A172 (cell line): ENCODE results near the gene MED22. TPM values are rescaled to one million over a fixed set of nuclear protein-coding genes. Genes with fewer than 3 reads are reported as not detected.

Experiments
- DNase-seq: peaks from one replicate; pipeline ENCODE4 v3.0.0-alpha.2; 2015; ENCODE audit warnings: low spot score
- total RNA-seq: library from RNA; depleted of rRNA; stranded (reverse); fragments of >200 nt; shearing (Covaris generic); gene quantifications from 2 replicates; pipeline ENCODE4 v1.2.3, GENCODE V29; 2014

Gene MED22
- total RNA-seq, 1 experiment from 2014 or later: 17.9 TPM

DNA sequence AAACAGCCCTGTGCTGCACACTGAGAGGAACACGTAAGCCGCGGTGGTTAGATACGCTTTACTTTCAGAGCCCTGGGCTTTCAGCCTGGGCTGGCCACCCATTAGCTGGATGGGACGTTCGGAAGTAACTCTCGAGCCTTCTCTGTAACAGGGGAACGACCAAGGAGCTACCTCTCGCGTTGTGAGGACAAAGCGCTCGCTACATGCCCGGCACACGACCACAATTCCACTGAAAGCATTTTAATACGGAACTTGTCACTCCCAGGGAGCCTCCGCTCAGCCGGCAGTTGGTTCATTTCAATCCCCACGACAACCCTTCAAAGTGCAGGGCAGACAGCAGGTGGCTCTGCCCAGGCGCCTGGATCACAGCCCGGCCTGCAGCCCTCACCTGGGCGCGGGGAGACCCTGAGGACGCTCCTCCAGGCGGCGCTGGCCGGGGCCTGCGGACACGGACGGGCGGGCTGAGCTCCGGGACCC lies 8.0 kb upstream of the MED22 start:
- no peak for DNase-seq

DNA sequence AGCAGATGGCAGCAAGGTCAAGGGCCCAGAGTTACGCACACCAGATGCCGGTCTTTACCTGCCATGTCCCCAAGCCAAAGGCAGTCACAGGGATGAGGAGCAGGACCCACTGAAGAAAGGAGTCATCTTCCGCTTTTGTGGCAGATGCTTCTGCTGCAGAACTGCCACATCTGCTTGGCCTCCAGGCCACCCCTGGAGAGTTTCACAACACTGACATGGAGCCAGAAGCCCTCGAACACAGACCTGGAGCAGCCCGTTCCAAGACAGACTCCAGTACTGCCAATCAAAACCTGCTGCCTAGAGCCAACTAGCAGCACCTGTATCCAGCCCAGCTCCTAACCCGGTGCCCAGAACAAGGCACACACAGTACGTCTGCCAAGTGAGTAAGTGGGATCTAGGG lies 6.8 kb upstream of the MED22 start:
- DNase-seq: no peak

DNA sequence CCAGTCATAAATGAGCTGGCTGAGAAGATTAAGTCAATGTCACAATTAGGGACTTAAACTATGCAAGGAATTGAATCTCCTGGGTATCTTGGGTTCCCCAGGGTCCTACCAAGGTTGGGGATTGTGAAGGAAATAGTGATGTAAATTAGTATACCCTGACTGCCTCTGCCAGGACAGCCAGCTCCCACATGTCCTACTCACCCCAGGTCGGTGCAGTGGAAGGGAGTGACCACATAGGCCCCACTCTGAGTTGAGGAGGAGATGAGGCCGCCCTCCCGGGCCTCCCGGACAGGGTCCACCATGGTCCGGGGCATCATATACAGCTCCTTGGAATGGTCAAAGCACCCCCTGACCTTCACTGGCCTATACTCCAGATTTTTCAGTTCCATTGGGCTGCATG lies 5.6 kb upstream of the MED22 start:
- no peak for DNase-seq

- no peak for DNase-seq
These were observed 4.9 kb upstream of the MED22 start for GRCh38 chr9:133352635-133353340.

GRCh38 chr9:133351908-133352634 lies 4.1 kb upstream of the MED22 start:
- peak; percentile 52 for DNase-seq

- DNase-seq: no peak
These were observed 3.6 kb upstream of the MED22 start for GRCh38 chr9:133351526-133351907.

DNA sequence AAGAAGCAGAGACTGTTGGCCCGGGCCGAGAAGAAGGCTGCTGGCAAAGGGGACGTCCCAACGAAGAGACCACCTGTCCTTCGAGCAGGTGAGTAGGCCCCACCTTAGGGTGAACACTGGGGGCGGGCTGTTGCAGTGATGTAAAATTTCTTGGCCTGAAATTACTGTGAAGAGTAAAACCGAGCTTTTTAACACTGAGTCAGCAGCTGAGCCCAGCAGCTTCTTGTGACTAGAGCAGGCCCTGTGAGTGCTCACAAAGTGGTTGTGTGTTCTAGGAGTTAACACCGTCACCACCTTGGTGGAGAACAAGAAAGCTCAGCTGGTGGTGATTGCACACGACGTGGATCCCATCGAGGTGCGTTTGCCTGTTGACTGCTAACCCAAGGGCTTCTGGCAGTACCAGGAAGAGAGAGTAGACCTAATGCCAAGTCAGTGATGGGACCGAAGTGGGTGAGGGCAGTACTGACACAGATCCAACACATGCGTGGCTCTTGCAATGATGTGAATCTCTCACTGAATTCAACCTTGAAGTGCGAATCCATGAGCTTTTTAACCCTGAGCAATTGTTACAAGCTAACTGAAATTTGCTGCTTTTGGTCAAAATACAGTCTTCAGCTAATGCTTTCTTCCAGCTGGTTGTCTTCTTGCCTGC lies 2.2 kb upstream of the MED22 start:
- no peak for DNase-seq

DNA sequence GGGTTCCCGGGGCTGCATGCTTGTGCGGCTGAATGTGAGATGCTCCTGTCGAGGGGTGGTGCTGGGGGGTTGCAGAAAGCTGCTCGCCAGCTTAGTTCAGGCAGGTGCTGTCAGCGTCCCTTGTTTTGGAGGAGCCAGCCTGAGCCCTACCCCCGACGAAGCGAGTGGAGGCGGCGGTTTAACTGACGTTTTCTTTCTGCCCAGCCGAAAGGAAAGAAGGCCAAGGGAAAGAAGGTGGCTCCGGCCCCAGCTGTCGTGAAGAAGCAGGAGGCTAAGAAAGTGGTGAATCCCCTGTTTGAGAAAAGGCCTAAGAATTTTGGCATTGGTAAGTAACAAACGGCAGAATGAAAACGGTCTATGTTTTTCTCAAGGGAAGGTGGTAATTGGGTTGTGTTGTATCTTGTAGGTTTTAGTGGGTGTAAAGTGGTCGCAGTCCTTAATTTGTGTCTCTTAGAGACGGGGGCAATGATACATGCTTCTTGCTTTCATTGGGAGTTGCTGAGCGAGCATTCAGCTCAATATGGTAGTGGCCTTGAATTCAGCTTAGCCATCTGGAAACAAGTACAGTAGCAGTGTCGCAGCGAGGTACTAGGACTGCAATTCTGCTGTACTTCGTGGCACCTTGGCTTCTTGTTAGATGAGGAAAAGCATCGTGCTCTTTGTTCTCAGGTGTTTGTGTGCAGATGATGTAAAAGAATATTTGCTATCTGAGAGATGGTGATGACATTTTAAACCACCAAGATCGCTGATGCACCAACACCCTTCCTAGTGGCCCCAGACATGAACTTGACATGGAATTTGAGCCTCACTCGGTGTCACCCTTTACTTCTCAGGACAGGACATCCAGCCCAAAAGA lies 1.0 kb upstream of the MED22 start:
- DNase-seq: no peak

DNA sequence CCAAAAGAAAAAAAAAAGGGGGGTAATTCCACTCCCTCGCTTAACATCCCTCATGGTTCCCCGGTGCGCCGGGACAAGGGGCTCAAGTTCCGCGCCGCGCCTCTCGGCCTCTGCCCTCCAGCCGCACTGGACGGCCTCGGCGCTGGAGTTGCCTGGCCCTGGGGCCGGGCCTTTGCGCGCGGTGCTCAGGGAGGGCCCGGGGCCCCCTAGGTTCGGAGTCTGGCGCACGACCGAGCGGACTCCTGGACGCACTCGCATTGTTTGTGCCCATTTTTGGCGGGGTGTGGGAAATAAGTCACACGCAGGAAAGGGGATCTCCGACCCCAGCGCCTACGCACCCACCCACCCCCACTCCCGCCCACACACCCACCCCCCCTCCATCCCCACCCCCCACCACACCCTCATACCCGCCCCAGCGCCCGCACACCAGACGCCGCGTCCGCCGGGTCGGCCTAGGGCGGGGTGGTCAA lies 381 bp downstream of the MED22 start:
- DNase-seq: peak; percentile 30

- no peak for DNase-seq
These were observed 1.7 kb downstream of the MED22 start for GRCh38 chr9:133346021-133346785.

DNA sequence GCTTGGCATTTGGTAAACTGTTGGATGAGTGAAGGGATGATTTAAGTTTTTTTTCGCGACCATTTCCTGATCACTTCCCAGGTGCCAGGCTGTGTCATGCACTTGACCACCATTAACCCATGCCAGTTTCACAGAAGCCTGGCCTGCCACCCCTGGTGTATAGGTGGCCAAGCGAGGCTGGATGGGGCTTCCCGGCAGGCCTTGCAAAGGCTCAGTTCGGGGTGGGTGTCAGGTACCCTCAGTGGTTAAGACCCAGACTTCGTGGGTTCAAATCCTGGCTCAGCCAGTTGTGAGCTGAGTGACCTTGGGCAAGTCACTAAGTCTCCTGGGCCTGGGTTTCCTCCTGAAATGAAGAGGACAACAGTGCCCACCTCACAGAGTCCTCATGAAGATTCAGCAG lies 2.3 kb downstream of the MED22 start:
- DNase-seq: no peak

GRCh38 chr9:133344979-133345378 lies 3.0 kb downstream of the MED22 start:
- DNase-seq: no peak

- DNase-seq: no peak
These were observed 3.9 kb downstream of the MED22 start for GRCh38 chr9:133344071-133344470.

GRCh38 chr9:133342570-133342969 lies 5.4 kb downstream of the MED22 start:
- no peak for DNase-seq

DNA sequence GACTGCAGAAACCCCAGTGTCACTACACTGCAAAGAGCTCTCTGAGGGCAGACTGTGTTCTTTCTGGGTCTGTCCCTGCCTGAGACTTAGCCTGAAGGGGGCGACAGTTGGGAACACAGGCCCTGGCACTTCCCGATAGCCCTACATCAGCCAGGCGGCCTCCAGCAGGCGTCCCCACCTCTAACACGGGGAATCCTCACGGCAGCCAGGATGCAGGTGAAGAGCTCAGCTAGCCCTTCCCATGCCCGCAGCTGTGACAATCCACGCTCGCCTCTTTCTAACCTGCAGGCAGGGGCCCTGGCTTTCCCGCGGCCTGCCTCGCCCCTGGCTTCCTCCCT lies 5.9 kb downstream of the MED22 start:
- no peak for DNase-seq

DNA sequence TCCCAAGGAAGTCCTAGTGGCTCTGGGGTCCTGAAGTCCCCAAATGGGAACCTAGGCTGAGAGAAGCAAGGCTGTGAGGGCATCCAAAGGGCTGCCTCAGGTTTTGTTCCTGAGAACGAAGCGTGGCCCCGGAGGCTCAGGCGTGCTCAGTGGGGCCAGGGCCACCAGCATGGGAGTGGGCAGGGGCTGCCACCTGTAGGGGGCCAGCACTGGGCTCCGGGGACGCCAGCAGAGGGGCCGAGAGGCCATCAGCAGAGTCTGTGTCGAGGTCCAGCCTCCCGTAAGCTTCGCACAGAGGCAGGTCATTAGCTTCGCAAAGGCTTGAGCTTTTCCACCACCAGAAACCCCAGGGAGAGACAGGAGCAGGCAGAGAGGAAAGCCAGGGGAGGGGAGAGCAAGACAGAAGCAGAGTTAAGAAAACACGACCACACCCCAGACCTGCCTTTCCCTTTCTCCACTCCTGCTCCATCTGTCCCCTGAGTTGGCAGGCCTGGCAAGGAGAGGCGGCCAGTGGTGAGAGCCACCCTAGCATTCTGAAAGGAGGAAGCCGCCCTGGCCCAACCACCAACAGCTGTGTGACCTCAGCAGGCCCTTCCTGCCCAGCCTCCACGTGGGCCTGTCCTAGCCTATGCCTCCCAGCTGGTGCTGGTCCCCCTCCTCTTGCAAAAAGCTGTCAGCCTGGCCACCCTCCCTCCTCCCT lies 6.4 kb downstream of the MED22 start:
- DNase-seq: no peak

DNA sequence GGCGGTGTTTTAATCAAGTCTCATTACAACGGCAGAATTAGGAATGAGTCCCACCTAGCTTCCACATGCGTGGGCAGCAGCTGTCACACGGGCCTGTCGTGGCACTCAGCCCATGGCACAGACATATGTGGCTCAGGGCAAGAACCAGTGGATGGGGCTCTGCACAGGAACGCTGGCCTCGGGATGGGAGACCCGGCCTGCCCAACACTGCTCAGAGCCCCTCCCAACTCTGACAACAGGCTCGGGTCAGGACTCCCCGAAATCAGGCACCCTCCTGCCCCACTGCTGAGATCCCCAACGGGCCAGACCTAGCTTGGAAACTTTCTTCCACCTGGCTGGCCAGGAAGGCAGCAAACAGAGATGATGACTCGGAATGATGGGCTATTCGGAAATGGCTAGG lies 7.0 kb downstream of the MED22 start:
- DNase-seq: no peak

DNA sequence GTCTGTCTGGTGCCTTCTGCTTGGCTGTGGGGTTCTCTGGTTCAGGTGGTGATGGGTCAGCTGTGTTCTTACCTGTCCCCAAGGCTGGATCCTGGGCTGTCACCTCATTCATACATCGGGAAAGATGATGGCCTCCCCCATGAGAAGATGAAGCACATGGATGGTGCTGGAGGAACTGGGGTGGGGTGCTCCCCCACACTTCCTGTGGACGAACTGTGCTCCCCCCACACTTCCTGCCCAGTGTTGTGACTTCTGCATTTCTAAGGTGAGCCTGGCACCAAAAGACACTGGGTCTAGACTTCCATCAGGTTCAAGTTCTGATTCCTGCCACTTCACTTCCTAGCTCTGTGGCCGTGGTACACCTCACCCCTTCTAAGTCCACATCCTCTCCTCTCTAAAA lies 7.7 kb downstream of the MED22 start:
- DNase-seq: no peak

DNA sequence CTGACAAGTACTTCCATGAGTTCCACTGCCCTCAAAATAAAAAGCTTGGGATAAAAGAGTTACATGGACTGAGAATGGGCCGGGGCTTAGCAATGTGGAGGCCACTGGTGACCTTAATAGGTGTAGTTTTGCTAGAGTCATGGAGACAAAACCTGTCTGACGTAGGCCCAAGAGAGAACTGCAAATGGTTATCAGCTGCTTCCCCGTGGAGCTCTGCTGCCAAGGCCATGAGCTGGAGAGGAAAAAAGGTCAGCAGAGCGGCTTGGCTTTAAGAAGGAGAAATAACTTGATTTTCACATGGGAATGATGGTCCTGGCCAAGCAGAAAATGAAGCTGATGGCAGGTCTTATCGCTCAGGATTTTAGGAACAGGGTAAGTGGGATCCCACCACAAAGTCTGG lies 8.3 kb downstream of the MED22 start:
- DNase-seq: no peak
